Prostate gland (tissue), 2 donors: ENCODE results near the gene SNRPA1.

Experiments
- CTCF ChIP-seq, 4 experiments: fragments of 200-600 bp in 2 of 4; fragments of 450-650 bp in 2 of 4; sonication (generic) in 2 of 4; IDR thresholded peaks; 1 replicate in 3 of 4; 2 replicates in 1 of 4; pipeline ENCODE4 v1.5.1; 2016 to 2019; ENCODE audit warnings: antibody characterized with exemption in 4 of 4, mild to moderate bottlenecking in 2 of 4, moderate library complexity in 2 of 4
- POLR2A ChIP-seq: fragments of 450-650 bp; IDR thresholded peaks from one replicate; pipeline ENCODE4 v1.6.1; 2016; ENCODE audit warnings: antibody characterized with exemption, mild to moderate bottlenecking
- POLR2AphosphoS5 ChIP-seq: sonication (generic); formaldehyde crosslinking; IDR thresholded peaks from one replicate; pipeline ENCODE4 v1.6.1; 2017; ENCODE audit warnings: antibody characterized with exemption

- no peak for TF ChIP-seq POLR2A
- no peak for TF ChIP-seq CTCF (IDR thresholded peaks at IDR 0.05)
- TF ChIP-seq POLR2AphosphoS5 = no peak
These were observed 31.0 kb downstream of the SNRPA1 start for GRCh38 chr15:101264011-101264410.
